Panc1 (cell line): Measurements from ENCODE around the gene ATP5MC2. TPM values are rescaled to one million over a fixed set of nuclear protein-coding genes. Genes with fewer than 3 reads are reported as not detected.

Source experiments
- ATAC-seq: fragments of 200-7000 bp; cut with Tn5 transposase; 2 replicates; pipeline ENCODE4 v1.9.1; 2020; ENCODE audit warnings: mild to moderate bottlenecking, moderate library complexity
- BruUV-seq: library from RNA; stranded (reverse); fragments of 400-500 nt; replicated peaks from 2 replicates; lab custom pipeline; 2021; lab: Mats Ljungman, UMichigan
- CTCF ChIA-PET: fragments of 300-600 bp; sonication (Branson Sonifier 250); formaldehyde crosslinking; loops from one replicate; lab custom pipeline; 2022; ENCODE audit warnings: antibody characterized with exemption; lab: Charles Lee
- POLR2A ChIA-PET: fragments of 300-600 bp; sonication (Branson Sonifier 250); formaldehyde crosslinking; loops from one replicate; lab custom pipeline; 2022; ENCODE audit warnings: antibody characterized with exemption; lab: Charles Lee
- DNase-seq: peaks from one replicate; pipeline ENCODE4 v3.0.0-alpha.2; 2010; ENCODE audit warnings: low read depth, low spot score
- H3K27ac ChIP-seq: 2 replicates; pipeline ENCODE4 v1.5.1; 2011; ENCODE audit warnings: mild to moderate bottlenecking, low read length, inconsistent platforms
- H3K27me3 ChIP-seq: fragments of 200-500 bp; sonication (Bioruptor generic); 2 replicates; pipeline ENCODE4 v1.6.0; 2014; ENCODE audit warnings: low read length, inconsistent platforms; ENCODE audit not compliant: control insufficient read depth, insufficient read depth
- H3K36me3 ChIP-seq: fragments of 200-500 bp; sonication (Bioruptor generic); 2 replicates; pipeline ENCODE4 v1.5.1; 2014; ENCODE audit warnings: inconsistent platforms, mild to moderate bottlenecking, low read length, moderate library complexity; ENCODE audit not compliant: control insufficient read depth, insufficient read depth
- H3K4me1 ChIP-seq: 2 replicates; pipeline ENCODE4 v1.5.1; 2011; ENCODE audit warnings: inconsistent platforms, mild to moderate bottlenecking, low read length, moderate library complexity; ENCODE audit not compliant: control insufficient read depth, insufficient read depth
- H3K4me3 ChIP-seq, 2 experiments: 2 replicates each; pipeline ENCODE4 v1.5.1; 2011 to 2012; ENCODE audit warnings: low read depth in 2 of 2, low read length in 2 of 2, mild to moderate bottlenecking in 2 of 2, inconsistent platforms in 1 of 2, moderate library complexity in 1 of 2
- H3K9me3 ChIP-seq: fragments of 200-500 bp; sonication (Bioruptor generic); 2 replicates; pipeline ENCODE4 v1.5.1; 2014; ENCODE audit warnings: low read depth, mild to moderate bottlenecking, inconsistent platforms, low read length, moderate library complexity; ENCODE audit not compliant: control insufficient read depth, insufficient read depth
- CTCF ChIP-seq: fragments of 450-650 bp; IDR thresholded peaks from 2 replicates; pipeline ENCODE4 v1.5.1; 2017; ENCODE audit warnings: mild to moderate bottlenecking
- POLR2AphosphoS5 ChIP-seq: IDR thresholded peaks from 2 replicates; pipeline ENCODE4 v1.6.1; 2012; ENCODE audit warnings: mild to moderate bottlenecking, low read depth, low read length, moderate library complexity
- REST ChIP-seq, 2 experiments: IDR thresholded peaks; 2 replicates each; pipeline ENCODE4 v1.6.1; 2011 to 2012; ENCODE audit warnings: low read depth in 2 of 2, control low read depth in 1 of 2, low read length in 1 of 2, mild to moderate bottlenecking in 1 of 2, moderate library complexity in 1 of 2; ENCODE audit not compliant: insufficient read depth in 1 of 2
- SIN3A ChIP-seq: IDR thresholded peaks from 2 replicates; pipeline ENCODE4 v1.6.1; 2012; ENCODE audit warnings: low read depth, mild to moderate bottlenecking, low read length, moderate library complexity, borderline replicate concordance; ENCODE audit not compliant: insufficient read depth
- TCF7L2 ChIP-seq: IDR thresholded peaks from 2 replicates; pipeline ENCODE4 v1.6.1; 2011; ENCODE audit warnings: mild to moderate bottlenecking, low read depth, low read length, inconsistent platforms
- in situ Hi-C: cut with HindIII; loops from 2 replicates; pipeline ENCODE4 v1.10.0; 2016; ENCODE audit warnings: low sequenced_read_pairs, low pct_unique_long_range_greater_than_20kb
- intact Hi-C: fragments of 100-400 bp; cut with micrococcal nuclease; formaldehyde crosslinking; loops from one replicate; pipeline ENCODE4 v1.10.0; 2022; ENCODE audit not compliant: unreplicated experiment
- total RNA-seq: library from RNA; stranded (reverse); gene quantifications from one replicate; pipeline ENCODE4 v1.2.1, GENCODE V29; 2021; ENCODE audit not compliant: unreplicated experiment

Gene ATP5MC2
- total RNA-seq, 1 experiment from 2014 or later, result 290 TPM

GRCh38 chr12:53722450-53723041, 46.7 kb upstream of the ATP5MC2 start:
- Histone ChIP-seq H3K4me3 (no peak overlapping the region), H3K4me1 (peaks cover 8% of the 10 kb centered on the region), H3K27me3 (no peaks in the 10 kb centered on the region), H3K36me3 (no peaks in the 10 kb centered on the region; the same call in 1 of the 2 replicates), H3K27ac (no peak overlapping the region), H3K9me3 (no peaks in the 10 kb centered on the region)
- ATAC-seq, result no peak
- POLR2A ChIA-PET, result no interaction called here
- CTCF ChIA-PET, result interaction anchor here (0.8 kb wide), 1 partner anchor 21 kb away, joined by 3 read pairs; no protein-coding TSS in a partner anchor
- BruUV-seq, result TSS peak; percentile 33
- in situ Hi-C loops (no loop called here), intact Hi-C loops (no loop called here)
- no peak for DNase-seq
- TF ChIP-seq CTCF (no peak), POLR2AphosphoS5 (no peak), REST (IDR thresholded peaks at IDR 0.05; ENCODE audit: insufficient read depth in 1 of 2, low read depth in 2 of 2, low read length in 1 of 2) (no peak), TCF7L2 (no peak), SIN3A (no peak)

DNA sequence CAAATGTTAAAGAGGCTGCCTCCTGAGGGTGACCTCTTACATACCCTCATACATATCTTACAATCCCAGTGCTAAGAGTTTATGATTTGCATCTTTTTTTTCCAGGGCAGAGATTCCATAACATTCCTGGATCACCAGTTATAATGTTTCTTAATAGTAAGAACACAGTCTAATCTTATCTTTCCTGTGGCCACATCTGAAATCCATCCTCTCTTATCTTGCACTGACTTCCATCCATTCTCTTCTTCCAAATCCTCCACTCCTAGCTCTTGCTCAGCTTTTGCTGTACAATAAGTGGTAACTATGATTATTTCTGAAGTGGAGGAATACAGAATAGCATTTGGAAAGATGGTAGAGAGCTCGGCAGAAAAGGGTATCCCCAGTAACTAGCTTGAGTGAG, 45.1 kb upstream of the ATP5MC2 start:
- no peaks in the 10 kb centered on the region for H3K27me3 ChIP-seq
- no peak overlapping the region for H3K27ac ChIP-seq
- H3K4me3 ChIP-seq, result no peak overlapping the region
- H3K9me3 ChIP-seq, result no peaks in the 10 kb centered on the region
- no TSS peak for BruUV-seq
- ChIA-PET POLR2A (no interaction called here), CTCF (interaction anchor here (0.7 kb wide), 1 partner anchor 20 kb away, joined by 3 read pairs; no protein-coding TSS in a partner anchor)
- in situ Hi-C loops (no loop called here), intact Hi-C loops (no loop called here)
- TF ChIP-seq SIN3A (no peak), POLR2AphosphoS5 (no peak), REST (IDR thresholded peaks at IDR 0.05; ENCODE audit: insufficient read depth in 1 of 2, low read depth in 2 of 2, low read length in 1 of 2) (no peak), CTCF (no peak)
- DNase-seq (no peak), ATAC-seq (no peak)
- peaks cover under 1% of the 10 kb centered on the region for H3K4me1 ChIP-seq
- H3K36me3 ChIP-seq, result no peaks in the 10 kb centered on the region
